HepG2 (cell line): ENCODE results near the gene WNT5B. TPM values are rescaled to one million over a fixed set of nuclear protein-coding genes. Genes with fewer than 3 reads are reported as not detected.

ENCODE experiments used
- ATF5 ChIP-seq: sonication (generic); formaldehyde crosslinking; IDR thresholded peaks from 2 replicates; pipeline ENCODE4 v1.4.0; 2020; ENCODE audit warnings: mild to moderate bottlenecking, low read depth, missing genetic modification reagents
- BCL6 ChIP-seq: IDR thresholded peaks from 2 replicates; pipeline ENCODE4 v1.6.1; 2016; ENCODE audit warnings: missing genetic modification reagents, missing compliant biosample characterization
- CREM ChIP-seq, 2 experiments: sonication (generic) in 1 of 2; formaldehyde crosslinking in 1 of 2; IDR thresholded peaks; 2 replicates each; pipeline versions ENCODE4 v1.4.0 to v1.6.1; 2016 to 2020; ENCODE audit warnings: antibody characterized with exemption in 1 of 2, mild to moderate bottlenecking in 1 of 2, missing genetic modification reagents in 1 of 2
- EZH2 ChIP-seq: conservative IDR thresholded peaks from 2 replicates; pipeline ENCODE4 v1.6.1; 2012; ENCODE audit warnings: mild to moderate bottlenecking, low read depth, low read length, moderate library complexity
- GATAD1 ChIP-seq: IDR thresholded peaks from 2 replicates; pipeline ENCODE4 v1.6.1; 2016; ENCODE audit warnings: missing genetic modification reagents, missing compliant biosample characterization
- GTF2F1 ChIP-seq: fragments of 150-350 bp; IDR thresholded peaks from 2 replicates; pipeline ENCODE4 v1.6.1; 2014; ENCODE audit warnings: low read length
- IKZF4 ChIP-seq: sonication (generic); formaldehyde crosslinking; IDR thresholded peaks from 2 replicates; pipeline ENCODE4 v1.5.1; 2020; ENCODE audit warnings: borderline replicate concordance, mild to moderate bottlenecking, low read depth, missing genetic modification reagents; ENCODE audit errors: not compliant biosample characterization
- IRX3 ChIP-seq: sonication (generic); formaldehyde crosslinking; IDR thresholded peaks from 2 replicates; pipeline ENCODE4 v1.8.1; 2023; ENCODE audit warnings: mild to moderate bottlenecking, low read depth, missing genetic modification reagents, borderline replicate concordance
- JUND ChIP-seq: sonication (generic); formaldehyde crosslinking; IDR thresholded peaks from 2 replicates; pipeline ENCODE4 v1.8.0; 2022; ENCODE audit warnings: mild to moderate bottlenecking, missing genetic modification reagents
- KDM1A ChIP-seq: IDR thresholded peaks from 2 replicates; pipeline ENCODE4 v1.6.1; 2016; ENCODE audit warnings: missing compliant biosample characterization
- KLF16 ChIP-seq, 2 experiments: sonication (generic) in 1 of 2; formaldehyde crosslinking in 1 of 2; IDR thresholded peaks; 2 replicates each; pipeline versions ENCODE4 v1.6.1 to v1.8.0; 2016 to 2023; ENCODE audit warnings: missing genetic modification reagents in 2 of 2, missing compliant biosample characterization in 1 of 2
- PCBP2 ChIP-seq: fragments of 200-400 bp; formaldehyde crosslinking; optimal IDR thresholded peaks from 2 replicates; pipeline ENCODE3; 2018; ENCODE audit warnings: low read length, low read depth; ENCODE audit not compliant: poor library complexity, severe bottlenecking
- PHF21A ChIP-seq: sonication (generic); formaldehyde crosslinking; IDR thresholded peaks from 2 replicates; pipeline ENCODE4 v1.5.0; 2020; ENCODE audit warnings: mild to moderate bottlenecking, missing genetic modification reagents
- ZBTB33 ChIP-seq: sonication (generic); formaldehyde crosslinking; IDR thresholded peaks from 2 replicates; pipeline ENCODE4 v1.4.0; 2020; ENCODE audit warnings: missing genetic modification reagents
- ZFP62 ChIP-seq: sonication (generic); formaldehyde crosslinking; IDR thresholded peaks from 2 replicates; pipeline ENCODE4 v1.4.0; 2020; ENCODE audit warnings: missing genetic modification reagents
- ZNF18 ChIP-seq: sonication (generic); formaldehyde crosslinking; IDR thresholded peaks from 2 replicates; pipeline ENCODE4 v1.8.0; 2022; ENCODE audit warnings: mild to moderate bottlenecking, missing genetic modification reagents; ENCODE audit not compliant: insufficient replicate concordance
- ZNF296 ChIP-seq: sonication (generic); formaldehyde crosslinking; conservative IDR thresholded peaks from 2 replicates; pipeline ENCODE4 v1.5.0; 2020; ENCODE audit warnings: mild to moderate bottlenecking, missing genetic modification reagents
- ZNF362 ChIP-seq: sonication (generic); formaldehyde crosslinking; IDR thresholded peaks from 2 replicates; pipeline ENCODE4 v1.4.0; 2020; ENCODE audit warnings: missing genetic modification reagents, mild to moderate bottlenecking, borderline replicate concordance
- ZNF513 ChIP-seq: sonication (generic); formaldehyde crosslinking; conservative IDR thresholded peaks from 2 replicates; pipeline ENCODE4 v1.5.0; 2020; ENCODE audit warnings: missing genetic modification reagents
- ZNF614 ChIP-seq: IDR thresholded peaks from 2 replicates; pipeline ENCODE4 v1.6.1; 2018; ENCODE audit warnings: missing biosample characterization, missing genetic modification reagents, inconsistent platforms, borderline replicate concordance
- ZNF644 ChIP-seq: IDR thresholded peaks from 2 replicates; pipeline ENCODE4 v1.6.1; 2016; ENCODE audit warnings: low read depth
- ZNF678 ChIP-seq: sonication (generic); formaldehyde crosslinking; IDR thresholded peaks from 2 replicates; pipeline ENCODE4 v1.4.0; 2020; ENCODE audit warnings: mild to moderate bottlenecking, missing genetic modification reagents
- ZNF775 ChIP-seq: sonication (generic); formaldehyde crosslinking; IDR thresholded peaks from 2 replicates; pipeline ENCODE4 v1.4.0; 2020; ENCODE audit warnings: missing genetic modification reagents, mild to moderate bottlenecking, moderate library complexity, borderline replicate concordance
- ZNF776 ChIP-seq: sonication (generic); formaldehyde crosslinking; IDR thresholded peaks from 2 replicates; pipeline ENCODE4 v1.4.0; 2020; ENCODE audit warnings: mild to moderate bottlenecking, missing genetic modification reagents
- polyA plus RNA-seq, 8 experiments: library from polyadenylated mRNA; depleted of rRNA in 3 of 8; stranded (reverse) in 7 of 8; unstranded in 1 of 8; fragments of >200 nt; fragmentation: Illumina TruSeq in 4 of 8; extraction: Trizol in 4 of 8; gene quantifications; 2 replicates each; pipeline versions ENCODE4 v1.2.1 to v1.2.3, GENCODE V29; 2011 to 2016; ENCODE audit warnings: low read depth in 4 of 8, missing spikeins in 1 of 8, mixed read lengths in 1 of 8; ENCODE audit not compliant: insufficient read depth in 1 of 8
- total RNA-seq, 5 experiments: library from RNA; depleted of rRNA; stranded (reverse); fragments of >200 nt; fragmentation: Illumina TruSeq; extraction: Trizol; gene quantifications; 2 replicates each; pipeline ENCODE4 v1.2.3, GENCODE V29; 2016; ENCODE audit warnings: low read depth in 1 of 5

The WNT5B gene
- total and polyA plus RNA-seq, 2 of the 13 experiments (the other 11 are each of a cell fraction or from before 2014, with no cell fraction given): 0.04 TPM; not detected in 1

- TF ChIP-seq IKZF4 (CRISPR knock-in tag) (peak; percentile 64), IRX3 (no peak), ZNF644 (no peak), GTF2F1 (no peak), CREM (IDR thresholded peaks at IDR 0.05) (peak; percentile 82), CREM (CRISPR knock-in tag; IDR thresholded peaks at IDR 0.05) (no peak; the same call in 1 of the 2 replicates), PHF21A (no peak), ZNF513 (CRISPR knock-in tag) (no peak), ZFP62 (CRISPR knock-in tag) (no peak), ZNF362 (no peak), BCL6 (CRISPR knock-in tag) (0 out of 2 replicates have a peak, but pooled peaks have one; percentile 24), ATF5 (no peak), KDM1A (CRISPR knock-in tag) (no peak), EZH2 (no peak), ZNF678 (no peak), ZNF776 (CRISPR knock-in tag) (0 out of 2 replicates have a peak, but pooled peaks have one; percentile 39), ZNF296 (no peak), ZNF18 (CRISPR knock-in tag) (no peak), ZNF614 (CRISPR knock-in tag) (peak; percentile 80), ZNF775 (CRISPR knock-in tag) (no peak), PCBP2 (no peak), JUND (CRISPR knock-in tag) (no peak), KLF16 (CRISPR knock-in tag; IDR thresholded peaks at IDR 0.05) (peak in 1 of 2 experiments; percentile 57; a peak in 2 of 4 replicates), GATAD1 (CRISPR knock-in tag) (peak; percentile 79), ZBTB33 (CRISPR knock-in tag) (peak; percentile 47; the same call in 1 of the 2 replicates)
These were observed 61.6 kb downstream of the WNT5B start, which contains the start of gene ADIPOR2 (continued) for GRCh38 chr12:1690578-1691122.
